GM12891 (cell line): ENCODE data around the gene TUFM.

Experiments used
- PAX5 ChIP-seq: IDR thresholded peaks from 2 replicates; pipeline ENCODE4 v1.6.1; 2011; ENCODE audit warnings: low read length, moderate library complexity, mild to moderate bottlenecking; ENCODE audit not compliant: insufficient read depth, severe bottlenecking
- POLR2A ChIP-seq: IDR thresholded peaks from 2 replicates; pipeline ENCODE4 v1.6.1; 2011; ENCODE audit warnings: low read depth, low read length, control low read depth
- POLR2AphosphoS5 ChIP-seq: IDR thresholded peaks from 2 replicates; pipeline ENCODE4 v1.6.1; 2011; ENCODE audit warnings: low read depth, low read length, control low read depth
- POU2F2 ChIP-seq: IDR thresholded peaks from 2 replicates; pipeline ENCODE4 v1.6.1; 2011; ENCODE audit warnings: low read depth, mild to moderate bottlenecking, control low read depth, low read length, moderate library complexity
- SPI1 ChIP-seq: IDR thresholded peaks from 2 replicates; pipeline ENCODE4 v1.6.1; 2011; ENCODE audit warnings: low read depth, low read length, control low read depth
- TAF1 ChIP-seq: IDR thresholded peaks from 2 replicates; pipeline ENCODE4 v1.6.1; 2011; ENCODE audit warnings: low read depth, low read length, control low read depth

DNA sequence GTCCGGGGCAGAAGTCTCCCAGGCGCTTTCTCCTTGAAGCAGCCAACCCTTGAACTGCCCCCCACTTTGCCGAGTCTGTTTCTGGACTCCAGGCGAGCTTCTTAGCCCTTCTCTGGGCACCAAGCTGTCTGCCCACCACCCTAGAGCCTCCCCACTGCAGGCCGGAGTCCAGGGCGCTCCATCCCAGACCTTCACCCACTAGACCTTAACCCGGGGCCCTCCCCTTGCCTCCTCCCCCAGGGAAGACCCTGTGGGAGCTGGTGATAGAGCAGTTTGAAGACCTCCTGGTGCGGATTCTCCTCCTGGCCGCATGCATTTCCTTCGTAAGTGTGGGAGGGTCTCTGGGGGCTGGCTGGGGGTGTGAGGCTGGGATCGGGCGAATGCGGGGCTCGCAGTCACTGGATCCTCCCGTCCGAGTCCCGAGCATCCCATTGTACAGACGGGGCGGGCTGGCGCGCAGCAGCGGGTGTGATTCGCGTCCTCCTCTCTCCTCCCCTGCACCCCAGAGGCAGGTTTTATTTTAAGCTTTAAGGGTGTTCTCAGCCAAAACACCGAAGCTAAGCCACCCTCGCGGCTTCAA is 33.2 kb upstream of the TUFM start:
- TF ChIP-seq TAF1 (no peak), SPI1 (no peak), POLR2A (peak; percentile 29; the same call in 1 of the 2 replicates), POLR2AphosphoS5 (no peak), POU2F2 (no peak), PAX5 (no peak)
